Measurements from ENCODE around the gene RPS6KA2. TPM values are rescaled to one million over a fixed set of nuclear protein-coding genes. Genes with fewer than 3 reads are reported as not detected.

Gene RPS6KA2
- total RNA-seq, 1 experiment from 2014 or later = 4.1 TPM

DNA sequence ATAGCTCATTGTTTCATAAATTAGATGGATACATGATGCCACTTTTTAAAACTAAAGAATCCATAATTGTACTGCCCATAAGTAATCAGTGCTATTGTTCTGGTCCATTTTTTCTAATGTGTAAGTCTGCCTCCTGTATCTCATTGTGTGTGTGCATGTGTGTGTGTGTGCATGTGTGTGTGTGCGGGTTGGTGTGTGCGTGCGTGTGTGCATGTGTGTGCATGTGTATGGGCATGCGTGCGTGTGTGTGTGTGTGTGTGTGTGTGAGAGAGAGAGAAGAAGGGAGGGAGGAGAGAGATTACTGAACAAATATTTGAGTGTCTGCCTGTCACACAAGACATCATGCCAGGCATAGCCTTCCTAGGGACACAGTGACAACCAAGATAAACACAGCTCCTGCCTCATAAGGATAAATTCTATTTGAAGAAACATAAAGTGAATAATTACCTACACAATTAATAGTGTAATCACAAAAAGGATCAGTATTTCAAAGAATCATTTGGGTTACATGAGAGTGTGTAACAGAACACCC, 33.2 kb upstream of the RPS6KA2 start:
- no peak for DNase-seq (ENCODE audit: low read depth, low spot score)
- H3K9me3 ChIP-seq (ENCODE audit: control insufficient read depth, insufficient read depth, low read depth, low read length) = no peaks in the 10 kb centered on the region
- peaks cover 14% of the 10 kb centered on the region for H3K27me3 ChIP-seq (ENCODE audit: control insufficient read depth, insufficient read depth, low read length)
- CTCF ChIA-PET = no interaction called here
- no peak for TF ChIP-seq SIN3A (IDR thresholded peaks at IDR 0.05; ENCODE audit: borderline replicate concordance, insufficient read depth, low read depth, low read length)
- no peak for TF ChIP-seq POLR2AphosphoS5 (IDR thresholded peaks at IDR 0.05; ENCODE audit: low read depth, low read length)
- TF ChIP-seq, protein P1, sequence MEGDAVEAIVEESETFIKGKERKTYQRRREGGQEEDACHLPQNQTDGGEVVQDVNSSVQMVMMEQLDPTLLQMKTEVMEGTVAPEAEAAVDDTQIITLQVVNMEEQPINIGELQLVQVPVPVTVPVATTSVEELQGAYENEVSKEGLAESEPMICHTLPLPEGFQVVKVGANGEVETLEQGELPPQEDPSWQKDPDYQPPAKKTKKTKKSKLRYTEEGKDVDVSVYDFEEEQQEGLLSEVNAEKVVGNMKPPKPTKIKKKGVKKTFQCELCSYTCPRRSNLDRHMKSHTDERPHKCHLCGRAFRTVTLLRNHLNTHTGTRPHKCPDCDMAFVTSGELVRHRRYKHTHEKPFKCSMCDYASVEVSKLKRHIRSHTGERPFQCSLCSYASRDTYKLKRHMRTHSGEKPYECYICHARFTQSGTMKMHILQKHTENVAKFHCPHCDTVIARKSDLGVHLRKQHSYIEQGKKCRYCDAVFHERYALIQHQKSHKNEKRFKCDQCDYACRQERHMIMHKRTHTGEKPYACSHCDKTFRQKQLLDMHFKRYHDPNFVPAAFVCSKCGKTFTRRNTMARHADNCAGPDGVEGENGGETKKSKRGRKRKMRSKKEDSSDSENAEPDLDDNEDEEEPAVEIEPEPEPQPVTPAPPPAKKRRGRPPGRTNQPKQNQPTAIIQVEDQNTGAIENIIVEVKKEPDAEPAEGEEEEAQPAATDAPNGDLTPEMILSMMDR (IDR thresholded peaks at IDR 0.05) = no peak
- TF ChIP-seq, protein P2, sequence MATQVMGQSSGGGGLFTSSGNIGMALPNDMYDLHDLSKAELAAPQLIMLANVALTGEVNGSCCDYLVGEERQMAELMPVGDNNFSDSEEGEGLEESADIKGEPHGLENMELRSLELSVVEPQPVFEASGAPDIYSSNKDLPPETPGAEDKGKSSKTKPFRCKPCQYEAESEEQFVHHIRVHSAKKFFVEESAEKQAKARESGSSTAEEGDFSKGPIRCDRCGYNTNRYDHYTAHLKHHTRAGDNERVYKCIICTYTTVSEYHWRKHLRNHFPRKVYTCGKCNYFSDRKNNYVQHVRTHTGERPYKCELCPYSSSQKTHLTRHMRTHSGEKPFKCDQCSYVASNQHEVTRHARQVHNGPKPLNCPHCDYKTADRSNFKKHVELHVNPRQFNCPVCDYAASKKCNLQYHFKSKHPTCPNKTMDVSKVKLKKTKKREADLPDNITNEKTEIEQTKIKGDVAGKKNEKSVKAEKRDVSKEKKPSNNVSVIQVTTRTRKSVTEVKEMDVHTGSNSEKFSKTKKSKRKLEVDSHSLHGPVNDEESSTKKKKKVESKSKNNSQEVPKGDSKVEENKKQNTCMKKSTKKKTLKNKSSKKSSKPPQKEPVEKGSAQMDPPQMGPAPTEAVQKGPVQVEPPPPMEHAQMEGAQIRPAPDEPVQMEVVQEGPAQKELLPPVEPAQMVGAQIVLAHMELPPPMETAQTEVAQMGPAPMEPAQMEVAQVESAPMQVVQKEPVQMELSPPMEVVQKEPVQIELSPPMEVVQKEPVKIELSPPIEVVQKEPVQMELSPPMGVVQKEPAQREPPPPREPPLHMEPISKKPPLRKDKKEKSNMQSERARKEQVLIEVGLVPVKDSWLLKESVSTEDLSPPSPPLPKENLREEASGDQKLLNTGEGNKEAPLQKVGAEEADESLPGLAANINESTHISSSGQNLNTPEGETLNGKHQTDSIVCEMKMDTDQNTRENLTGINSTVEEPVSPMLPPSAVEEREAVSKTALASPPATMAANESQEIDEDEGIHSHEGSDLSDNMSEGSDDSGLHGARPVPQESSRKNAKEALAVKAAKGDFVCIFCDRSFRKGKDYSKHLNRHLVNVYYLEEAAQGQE (IDR thresholded peaks at IDR 0.05; ENCODE audit: insufficient read depth in 1 of 2, low read depth in 2 of 2, low read length in 1 of 2) = no peak
- no peak for TF ChIP-seq TCF7L2 (IDR thresholded peaks at IDR 0.05; ENCODE audit: low read depth, low read length)
- no peak overlapping the region for H3K27ac ChIP-seq (ENCODE audit: low read length)
- H3K4me3 ChIP-seq (ENCODE audit: low read depth in 2 of 2, low read length in 2 of 2) = no peak overlapping the region
- POLR2A ChIA-PET = no interaction called here
- intact Hi-C loops (cut with micrococcal nuclease; ENCODE audit: unreplicated experiment) = no loop called here
- in situ Hi-C loops (cut with HindIII; ENCODE audit: low pct_unique_long_range_greater_than_20kb, low sequenced_read_pairs) = no loop called here
- ATAC-seq = no peak
- no peaks in the 10 kb centered on the region for H3K36me3 ChIP-seq (ENCODE audit: control insufficient read depth, insufficient read depth, low read length)
- BruUV-seq (replicated peaks) = no TSS peak
- H3K4me1 ChIP-seq (ENCODE audit: control insufficient read depth, insufficient read depth, low read length) = no peaks in the 10 kb centered on the region

DNA sequence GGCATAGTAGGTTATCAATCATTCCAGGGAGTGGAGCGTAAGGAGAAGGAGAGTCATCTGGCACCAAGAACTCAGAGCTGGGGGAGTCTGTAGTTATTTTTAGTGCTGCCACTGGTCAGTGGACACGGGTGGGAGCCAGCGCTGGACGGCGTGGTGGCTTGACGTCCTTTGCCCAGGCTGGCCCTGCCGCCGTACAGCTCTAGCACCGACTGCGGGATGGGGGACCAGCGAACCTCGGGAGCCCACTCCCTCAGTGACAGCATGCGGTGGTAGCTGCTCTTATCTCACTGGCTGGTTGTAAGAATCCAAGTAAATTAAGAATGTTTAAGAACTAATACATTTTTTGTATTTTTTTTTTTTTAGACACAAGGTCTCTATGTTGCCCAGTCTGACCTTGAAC, 32.5 kb upstream of the RPS6KA2 start:
- intact Hi-C loops (cut with micrococcal nuclease; ENCODE audit: unreplicated experiment) = no loop called here
- no peak for DNase-seq (ENCODE audit: low read depth, low spot score)
- POLR2A ChIA-PET = no interaction called here

More for the DNA sequence above, 32.5 kb upstream of the RPS6KA2 start:
- Histone ChIP-seq H3K9me3 (ENCODE audit: control insufficient read depth, insufficient read depth, low read depth, low read length) (no peaks in the 10 kb centered on the region), H3K36me3 (ENCODE audit: control insufficient read depth, insufficient read depth, low read length) (no peaks in the 10 kb centered on the region), H3K27ac (ENCODE audit: low read length) (no peak overlapping the region), H3K4me1 (ENCODE audit: control insufficient read depth, insufficient read depth, low read length) (no peaks in the 10 kb centered on the region), H3K4me3 (ENCODE audit: low read depth in 2 of 2, low read length in 2 of 2) (no peak overlapping the region), H3K27me3 (ENCODE audit: control insufficient read depth, insufficient read depth, low read length) (peaks cover 9% of the 10 kb centered on the region)
- no peak for ATAC-seq
- TF ChIP-seq TCF7L2 (IDR thresholded peaks at IDR 0.05; ENCODE audit: low read depth, low read length) (no peak), SIN3A (IDR thresholded peaks at IDR 0.05; ENCODE audit: borderline replicate concordance, insufficient read depth, low read depth, low read length) (no peak), POLR2AphosphoS5 (IDR thresholded peaks at IDR 0.05; ENCODE audit: low read depth, low read length) (no peak)
- TF ChIP-seq, protein P1 (IDR thresholded peaks at IDR 0.05) = no peak
- TF ChIP-seq, protein P2 (IDR thresholded peaks at IDR 0.05; ENCODE audit: insufficient read depth in 1 of 2, low read depth in 2 of 2, low read length in 1 of 2) = no peak
- in situ Hi-C loops (cut with HindIII; ENCODE audit: low pct_unique_long_range_greater_than_20kb, low sequenced_read_pairs) = no loop called here
- CTCF ChIA-PET = no interaction called here
- BruUV-seq (replicated peaks) = no TSS peak

All from Panc1 (cell line).